ENCODE measurements around the gene PTPN12. TPM values are rescaled to one million over a fixed set of nuclear protein-coding genes. Genes with fewer than 3 reads are reported as not detected.

PTPN12 gene
- total and polyA plus RNA-seq, 2 of the 4 experiments (the other 2 are of a cell fraction), result 24.7 to 31.0 TPM

GRCh38 chr7:77537778-77538280 is 734 bp downstream of the PTPN12 start:
- intact Hi-C loops (cut with micrococcal nuclease) (loop anchor here (5.0 kb wide), 2 partner anchors 126 to 176 kb away; no protein-coding TSS in a partner anchor), dilution Hi-C loops (cut with HindIII; ENCODE audit: low sequenced_read_pairs, unreplicated experiment) (no loop called here), in situ Hi-C loops (cut with MboI; ENCODE audit: low sequenced_read_pairs) (no loop called here)
- Histone ChIP-seq H3K56ac (ENCODE audit: extremely low read depth, insufficient read depth, low read length) (peak overlapping the region; percentile 99), H2BK120ac (ENCODE audit: low read depth, low read length) (peak overlapping the region; percentile 89), H3K27ac (ENCODE audit: insufficient read depth, low read length) (peak overlapping the region; percentile 99), H3K79me1 (ENCODE audit: low read depth in 1 of 2, low read length in 2 of 2) (peaks cover 0 to 37% of the 10 kb centered on the region in 2 experiments; a peak in 2 of 4 replicates), H3K4ac (ENCODE audit: low read depth, low read length) (peak overlapping the region; percentile 99), H3K18ac (ENCODE audit: low read depth, low read length) (peak overlapping the region; percentile 86), H3K4me3 (ENCODE audit: insufficient read depth, low read depth, low read length) (peak overlapping the region; percentile 87), H4K20me1 (ENCODE audit: insufficient read depth, low read length) (peaks cover 35% of the 10 kb centered on the region), H4K5ac (ENCODE audit: low read depth, low read length) (peak overlapping the region; percentile 99), H2BK20ac (ENCODE audit: low read depth, low read length) (peak overlapping the region; percentile 10; the same call in 1 of the 2 replicates), H3K4me2 (ENCODE audit: low read depth, low read length) (peak overlapping the region; percentile 81), H3K9me1 (ENCODE audit: insufficient read depth, low read length) (peaks cover 15% of the 10 kb centered on the region; the same call in 1 of the 2 replicates), H4K8ac (ENCODE audit: low read depth in 2 of 2, low read length in 2 of 2) (peak overlapping the region; percentile 96 to 98), H4K91ac (ENCODE audit: insufficient read depth, low read depth, low read length) (peak overlapping the region; percentile 99), H2AK9ac (replicated peaks; ENCODE audit: low read depth, low read length, poor library complexity) (peak overlapping the region; percentile 100), H2BK5ac (ENCODE audit: low read depth, low read length, poor library complexity, severe bottlenecking) (peak overlapping the region; percentile 96), H3K9me3 (ENCODE audit: control insufficient read depth, insufficient read depth, low read length) (no peaks in the 10 kb centered on the region), H3K23ac (ENCODE audit: low read depth, low read length) (peak overlapping the region; percentile 99), H3K9ac (ENCODE audit: low read depth, low read length) (peak overlapping the region; percentile 100), H3K14ac (replicated peaks; ENCODE audit: low read depth, low read length) (peak overlapping the region; percentile 99), H3K27me3 (ENCODE audit: control insufficient read depth, insufficient read depth, low read length) (no peaks in the 10 kb centered on the region), H2AK5ac (ENCODE audit: low read depth, low read length) (peak overlapping the region; percentile 98), H3K4me1 (ENCODE audit: control insufficient read depth, insufficient read depth, low read length) (peaks cover 12% of the 10 kb centered on the region), H3K36me3 (ENCODE audit: control insufficient read depth, insufficient read depth, low read length) (no peaks in the 10 kb centered on the region), H2BK15ac (ENCODE audit: low read depth, low read length) (peak overlapping the region; percentile 92), H2AFZ (replicated peaks; ENCODE audit: low read length, poor library complexity) (peak overlapping the region; percentile 89)
- ATAC-seq (ENCODE audit: low read depth) (peak; percentile 0; the same call in 1 of the 2 replicates), DNase-seq (no peak)
- no peak for TF ChIP-seq MXI1 (IDR thresholded peaks at IDR 0.05; ENCODE audit: borderline replicate concordance, low read depth, low read length)
- no peak for TF ChIP-seq ELK1 (IDR thresholded peaks at IDR 0.05; ENCODE audit: borderline replicate concordance, low read depth, low read length)
- TF ChIP-seq FOS (IDR thresholded peaks at IDR 0.05; ENCODE audit: low read depth, low read length), result no peak
- TF ChIP-seq RAD21 (IDR thresholded peaks at IDR 0.05; ENCODE audit: low read length), result no peak
- no peak for TF ChIP-seq MAZ (IDR thresholded peaks at IDR 0.05; ENCODE audit: borderline replicate concordance, low read depth, low read length)
- no peak for TF ChIP-seq CEBPB (IDR thresholded peaks at IDR 0.05; ENCODE audit: low read depth, low read length)
- no peak for TF ChIP-seq NFE2L2 (IDR thresholded peaks at IDR 0.05; ENCODE audit: low read depth, low read length)
- no peak for TF ChIP-seq RFX5 (IDR thresholded peaks at IDR 0.05; ENCODE audit: low read depth, low read length)
- no peak for TF ChIP-seq MAFK (IDR thresholded peaks at IDR 0.05; ENCODE audit: low read depth, low read length)
- no peak for TF ChIP-seq BHLHE40 (IDR thresholded peaks at IDR 0.05; ENCODE audit: low read depth, low read length)
- no peak for TF ChIP-seq USF2 (IDR thresholded peaks at IDR 0.05; ENCODE audit: low read depth, low read length)
- TF ChIP-seq RCOR1 (IDR thresholded peaks at IDR 0.05; ENCODE audit: insufficient replicate concordance, low read length), result no peak
- no peak for TF ChIP-seq POLR2A (IDR thresholded peaks at IDR 0.05; ENCODE audit: low read depth, low read length)
- TF ChIP-seq SMC3 (IDR thresholded peaks at IDR 0.05; ENCODE audit: low read depth, low read length), result no peak
- TF ChIP-seq CTCF (conservative IDR thresholded peaks at IDR 0.05; ENCODE audit: low read depth, low read length), result no peak
- WGBS, 2 experiments (ENCODE audit: extremely low coverage in 2 of 2, insufficient read length in 1 of 2), result 0% methylated on average over 8 of the region's 43 CpGs; no CpG with 5 or more reads in 1 of the 2 experiments
- ChIA-PET POLR2A (ENCODE audit: unreplicated experiment) (no interaction called here), CTCF (no interaction called here)
- no TSS peak for BruUV-seq (replicated peaks)

All from IMR-90 (cell line).